ENCODE measurements around the gene RIMS4.
A peak's percentile ranks its signal among the peaks of the same experiment; 100 is the strongest.

RIMS4 gene

DNA sequence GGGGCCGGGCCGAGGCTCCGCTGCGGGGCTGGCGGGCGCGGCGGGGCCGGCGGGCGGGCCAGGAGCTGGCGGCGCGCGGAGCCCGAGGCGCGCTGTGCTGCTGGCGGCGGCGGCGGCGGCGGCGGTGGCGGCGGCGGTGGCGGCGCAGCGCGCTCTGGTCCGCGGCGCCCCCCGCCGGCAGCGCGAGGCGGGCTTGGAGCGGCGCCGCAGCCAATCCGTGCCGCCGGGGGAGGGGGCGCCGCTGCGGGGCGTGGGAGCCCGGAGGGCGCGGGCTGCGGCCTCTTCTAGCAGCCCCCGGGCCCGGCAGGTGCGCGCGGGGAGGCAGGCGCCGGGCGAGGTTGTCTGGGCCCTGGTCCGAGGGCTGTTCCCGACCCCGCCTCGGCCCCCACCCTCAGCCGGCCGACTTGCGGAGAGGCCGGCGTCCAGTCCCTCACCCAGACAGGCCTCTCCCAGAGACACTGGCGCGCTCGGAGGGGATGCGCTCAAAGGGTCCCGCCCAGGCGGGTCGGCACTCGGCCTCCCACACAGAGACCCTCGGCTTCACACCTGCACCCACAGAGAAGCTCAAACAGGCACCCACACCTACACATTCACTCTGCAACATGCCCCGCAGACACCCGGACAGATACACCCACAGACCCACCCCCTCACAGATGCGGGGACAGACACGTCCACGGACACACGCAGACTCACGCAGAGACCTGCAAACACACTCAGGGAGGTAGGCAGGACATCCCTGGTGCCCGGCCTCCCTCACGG, at the start of gene RIMS4:
RIMS4 (minus strand) TSS at position 156 of the 759 bp plus-strand sequence. CDS start 275 bp downstream, outside the sequence.
- no peak within 1 kb of the TSS for H3K27ac ChIP-seq
- peak within 1 kb of the TSS in 2 of 7 experiments; percentile 23 to 24 for H3K4me3 ChIP-seq

DNA sequence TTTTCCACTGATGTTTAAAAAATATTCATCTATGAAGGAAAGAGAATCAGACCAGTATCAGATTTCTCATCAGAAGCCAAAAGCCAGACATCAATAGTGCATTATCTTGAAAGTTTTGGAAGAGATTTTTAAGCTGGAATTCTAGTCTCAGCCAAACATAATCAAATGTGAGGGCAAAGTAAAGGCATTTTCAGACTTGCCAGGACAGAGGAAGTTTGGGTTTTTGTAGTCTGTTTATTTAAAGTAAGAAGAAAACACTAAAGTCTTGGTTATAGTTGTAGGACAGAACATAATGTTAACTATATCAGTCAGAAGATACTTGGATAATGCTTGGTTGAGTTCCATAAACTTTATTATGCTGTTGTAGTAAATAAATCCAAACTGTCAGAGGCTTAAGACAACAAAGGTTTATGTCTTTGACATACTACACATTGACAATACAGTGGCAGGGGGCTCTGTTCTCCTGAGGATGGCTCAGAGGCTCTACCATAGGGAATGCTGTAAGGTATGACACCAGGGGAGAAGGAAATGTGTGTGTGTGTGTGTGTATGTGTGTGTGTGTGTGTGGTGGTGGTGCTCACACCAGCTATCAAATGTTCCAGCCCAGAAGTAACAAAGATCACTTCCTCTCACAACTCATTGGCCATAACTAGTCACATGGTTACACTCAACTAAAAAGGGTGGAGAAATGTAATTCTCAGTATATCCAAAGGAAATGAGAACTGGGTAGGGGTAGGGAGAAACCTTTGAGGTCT, 48.4 kb upstream of the RIMS4 start:
- H3K4me3 ChIP-seq = no peak overlapping the region
- no peak overlapping the region for H3K27ac ChIP-seq

DNA sequence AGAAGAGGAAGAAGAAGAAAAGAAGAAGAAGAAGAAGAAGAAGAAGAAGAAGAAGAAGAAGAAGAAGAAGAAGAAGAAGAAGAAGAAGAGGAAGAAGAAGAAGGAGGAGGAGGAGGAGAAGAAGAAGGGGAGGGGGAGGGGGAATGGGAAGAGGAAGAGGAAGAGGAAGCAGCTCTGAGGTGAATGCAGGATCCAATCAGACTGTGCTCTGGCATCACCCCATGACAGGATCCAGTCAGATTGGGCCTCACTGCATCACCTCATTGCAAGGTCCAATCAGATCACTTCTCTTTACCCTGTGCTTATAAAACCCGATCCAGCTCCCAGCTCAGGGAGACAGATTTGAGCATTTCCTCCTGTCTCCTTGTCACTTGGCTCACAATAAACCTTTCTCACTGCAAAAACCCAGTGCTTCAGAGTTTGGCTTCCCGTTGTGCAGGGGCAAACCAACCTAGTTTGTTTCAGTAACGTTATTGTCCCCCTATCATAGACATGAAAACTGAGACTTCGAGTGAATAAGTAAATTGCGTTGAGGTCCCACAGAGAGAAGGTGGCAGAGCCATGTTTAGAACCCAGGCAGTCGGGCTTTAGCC, 46.6 kb upstream of the RIMS4 start:
- H3K27ac ChIP-seq = no peak overlapping the region
- no peak overlapping the region for H3K4me3 ChIP-seq

DNA sequence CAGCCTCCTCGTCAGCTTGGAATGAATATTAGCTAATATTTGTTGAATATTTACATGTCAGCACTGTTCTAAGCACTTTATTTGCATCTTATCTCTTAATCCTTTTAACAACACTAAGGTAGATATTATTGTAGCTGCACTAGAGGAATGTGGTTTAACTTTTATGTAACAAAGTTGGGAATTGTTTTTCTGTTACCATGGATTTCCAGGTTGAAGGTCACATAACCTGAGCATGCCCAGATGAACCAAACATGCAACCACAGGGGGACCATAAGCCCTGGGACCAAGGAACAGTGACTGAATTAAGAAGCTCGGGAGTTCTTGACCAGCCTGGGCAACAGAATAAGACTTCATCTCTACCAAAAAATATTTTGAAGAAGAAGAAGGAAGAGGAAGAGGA, 46.1 kb upstream of the RIMS4 start:
- Histone ChIP-seq H3K4me3 (no peak overlapping the region), H3K27ac (no peak overlapping the region)

DNA sequence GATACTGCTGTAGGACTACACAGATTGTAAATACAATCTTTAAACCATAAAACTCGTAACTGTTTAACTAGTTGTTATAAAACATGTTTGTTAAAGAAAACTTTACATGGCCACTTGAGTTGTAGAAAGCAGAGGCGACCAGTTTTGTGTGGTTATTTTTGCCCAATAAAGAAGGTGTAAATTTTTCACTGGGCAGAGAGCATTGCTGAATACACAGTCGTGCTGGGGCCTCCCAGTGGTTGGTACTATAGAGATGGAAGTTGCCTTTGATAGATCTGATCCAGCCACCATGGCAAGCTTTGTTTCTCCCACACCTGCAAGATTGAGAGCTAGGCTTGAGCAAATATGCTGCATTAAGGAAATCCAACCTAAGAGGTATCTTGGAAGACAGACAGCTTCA, 41.2 kb upstream of the RIMS4 start:
- Histone ChIP-seq H3K27ac (no peak overlapping the region), H3K4me3 (no peak overlapping the region)

DNA sequence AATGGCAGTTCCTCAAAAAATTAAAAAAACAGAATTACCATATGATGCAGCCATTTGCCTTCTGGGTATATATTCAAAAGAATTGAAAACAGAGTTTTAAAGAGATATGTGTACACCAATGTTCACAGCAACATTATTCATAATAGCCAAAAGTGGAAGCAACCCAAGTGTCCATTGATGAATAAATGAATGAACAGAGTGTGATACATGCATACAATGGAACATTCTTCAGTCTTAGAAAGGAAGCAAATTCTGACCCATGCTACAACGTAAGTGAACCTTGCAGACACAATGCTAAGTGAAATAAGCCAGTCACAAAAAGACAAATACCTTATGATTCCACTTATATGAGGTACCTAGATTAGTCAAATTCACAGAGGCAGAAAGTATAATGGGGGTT, 40.5 kb upstream of the RIMS4 start:
- H3K4me3 ChIP-seq = no peak overlapping the region
- H3K27ac ChIP-seq = no peak overlapping the region

DNA sequence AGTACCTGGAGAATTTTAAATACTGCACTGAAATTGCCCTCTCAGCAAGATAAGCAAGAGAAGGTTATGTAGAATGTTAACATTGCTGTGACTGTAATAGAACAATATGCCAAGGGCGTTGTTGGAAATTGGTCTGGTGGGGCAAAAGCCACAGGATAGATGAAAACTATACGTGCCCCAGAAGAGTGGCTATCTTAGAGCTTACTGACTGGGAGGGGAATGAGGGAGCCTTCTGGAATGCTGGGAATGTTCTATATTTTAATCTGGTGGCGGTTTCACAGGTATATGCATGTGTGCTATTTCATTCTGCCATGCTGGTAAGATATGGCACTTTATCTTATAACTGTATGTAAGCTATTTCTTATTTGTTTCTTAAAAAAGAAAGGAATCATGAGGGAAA, 39.9 kb upstream of the RIMS4 start:
- Histone ChIP-seq H3K27ac (no peak overlapping the region), H3K4me3 (no peak overlapping the region)

DNA sequence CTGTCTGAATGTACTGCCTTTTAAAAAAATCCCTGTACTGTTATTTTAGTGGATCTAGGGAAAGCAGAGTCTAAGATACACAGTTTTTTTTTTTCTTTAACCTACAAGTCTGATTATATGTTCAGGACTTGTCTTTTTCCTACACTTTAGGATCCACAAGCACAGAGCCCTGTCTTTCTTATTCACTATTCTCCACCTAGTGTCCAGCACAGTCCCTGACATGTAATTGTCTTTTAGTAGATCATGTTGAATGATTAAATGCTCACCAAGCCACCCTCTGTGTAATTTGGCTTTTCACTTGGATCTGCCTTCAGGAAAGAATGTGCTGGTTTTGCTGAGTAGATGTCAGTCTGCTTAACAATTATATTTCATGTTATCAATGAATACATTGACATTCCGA, 39.4 kb upstream of the RIMS4 start:
- Histone ChIP-seq H3K27ac (no peak overlapping the region), H3K4me3 (no peak overlapping the region)

DNA sequence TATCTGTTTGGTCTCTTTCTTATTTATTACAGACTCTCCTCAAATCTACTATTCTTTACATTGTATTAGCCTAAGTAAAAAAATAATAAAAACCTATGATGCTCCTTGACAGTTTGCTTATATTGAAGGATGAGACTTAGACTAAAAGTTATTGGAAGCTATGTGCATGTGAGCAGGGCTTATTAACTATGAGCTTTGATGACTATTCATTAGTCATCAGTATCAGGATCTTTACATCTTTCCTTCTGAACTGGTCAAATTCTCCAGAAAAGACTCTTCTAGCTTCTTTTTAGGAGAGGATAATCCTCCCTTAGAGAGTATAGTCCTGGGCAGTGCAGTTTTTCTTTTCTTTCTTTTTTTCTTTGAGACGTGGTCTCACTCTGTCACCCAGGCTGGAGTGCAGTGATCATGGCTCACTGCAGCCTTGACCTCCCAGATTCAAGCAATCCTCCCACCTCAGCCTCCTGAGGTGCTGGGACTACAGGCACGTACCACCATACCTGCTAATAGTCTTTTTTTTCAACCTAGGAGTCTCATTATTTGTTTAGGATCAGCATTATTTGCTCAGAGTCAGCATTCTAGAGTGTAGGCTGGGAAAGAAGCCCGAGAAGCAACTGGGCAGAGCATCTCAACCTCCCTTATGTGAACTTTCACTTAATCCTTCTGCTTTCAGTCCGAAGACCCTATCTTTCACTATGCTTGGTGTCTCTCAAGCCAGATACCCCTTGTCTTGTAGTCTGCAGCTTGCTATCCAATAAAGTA, 38.1 kb upstream of the RIMS4 start:
- H3K4me3 ChIP-seq = no peak overlapping the region

DNA sequence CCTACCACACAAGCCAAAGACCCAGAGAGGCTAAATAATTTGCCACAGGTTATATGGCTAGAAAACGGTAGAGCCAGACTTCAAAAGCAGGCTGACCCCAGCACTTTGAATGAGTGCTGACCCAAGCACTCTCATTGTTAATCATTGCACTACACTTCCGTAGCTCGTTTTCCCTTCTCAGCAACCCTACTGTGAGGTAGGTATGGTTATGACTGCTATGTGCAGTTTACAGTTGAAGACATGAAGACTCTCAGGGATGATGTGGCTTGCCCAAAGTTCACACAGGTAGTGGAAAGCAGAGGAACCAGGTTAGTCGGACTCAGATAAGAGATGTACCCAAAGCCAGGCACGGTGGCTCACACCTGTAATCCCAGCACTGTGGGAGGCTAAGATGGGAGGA, 33.5 kb upstream of the RIMS4 start:
- Histone ChIP-seq H3K27ac (no peak overlapping the region), H3K4me3 (no peak overlapping the region)

More for the DNA sequence above, 38.1 kb upstream of the RIMS4 start:
- no peak overlapping the region for H3K27ac ChIP-seq

DNA sequence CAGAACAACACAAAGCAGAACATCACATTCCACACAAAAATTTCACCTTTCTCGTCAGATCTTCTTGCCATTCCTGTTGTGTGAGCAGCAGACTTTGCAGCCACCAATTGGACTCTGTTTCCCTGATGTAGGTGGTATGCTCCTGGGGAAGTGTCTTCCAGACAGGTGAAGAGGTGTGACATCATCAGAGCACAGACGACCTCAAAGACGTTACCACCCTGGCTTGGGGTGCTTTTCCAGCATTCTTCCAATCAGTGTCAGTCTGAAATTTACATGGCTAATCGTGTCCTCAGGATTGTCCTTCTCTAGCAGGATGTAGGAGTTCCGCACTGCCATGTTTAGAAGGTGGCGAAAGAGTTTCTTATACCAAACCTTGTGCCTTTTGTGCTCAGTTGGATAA, 31.6 kb upstream of the RIMS4 start:
- Histone ChIP-seq H3K27ac (no peak overlapping the region), H3K4me3 (no peak overlapping the region)

DNA sequence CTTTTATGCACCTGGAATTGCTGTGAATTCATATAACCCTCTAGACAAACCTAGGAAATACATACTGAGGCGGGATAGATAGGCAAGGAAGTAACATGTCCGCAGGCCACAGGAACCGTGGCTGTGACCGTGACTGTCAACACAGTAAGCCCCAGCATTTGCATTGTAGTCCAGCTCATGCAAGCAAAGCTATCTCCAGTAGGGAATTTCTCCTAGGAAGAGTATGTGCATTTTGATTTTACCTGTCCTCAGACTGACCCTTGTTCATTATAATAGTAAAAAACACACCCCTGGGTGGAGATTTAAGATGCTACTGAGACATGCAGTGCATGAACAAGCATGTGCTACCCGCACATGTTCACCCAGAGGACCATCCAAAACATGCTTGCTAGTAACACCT, 30.5 kb upstream of the RIMS4 start:
- no peak overlapping the region for H3K4me3 ChIP-seq
- H3K27ac ChIP-seq = no peak overlapping the region

DNA sequence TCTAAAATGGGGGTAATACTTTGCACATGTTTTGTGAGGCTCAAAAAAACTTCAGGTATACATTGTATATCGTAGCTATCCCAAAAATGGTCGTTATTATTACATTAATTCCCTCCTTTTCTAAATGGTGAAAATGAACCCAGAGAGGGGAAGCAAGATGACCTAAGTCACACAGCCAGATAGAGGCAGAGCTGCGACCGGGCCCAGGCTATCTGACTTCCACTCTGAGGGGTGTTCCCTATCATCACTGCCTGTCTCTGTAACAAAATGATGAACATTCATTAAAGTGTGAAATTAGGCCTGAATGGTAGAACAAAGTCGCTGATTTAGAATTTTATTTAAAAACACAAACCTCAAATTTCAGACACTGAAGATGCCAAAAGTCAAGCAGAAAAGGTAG, 29.1 kb upstream of the RIMS4 start:
- H3K4me3 ChIP-seq = no peak overlapping the region
- H3K27ac ChIP-seq = no peak overlapping the region

DNA sequence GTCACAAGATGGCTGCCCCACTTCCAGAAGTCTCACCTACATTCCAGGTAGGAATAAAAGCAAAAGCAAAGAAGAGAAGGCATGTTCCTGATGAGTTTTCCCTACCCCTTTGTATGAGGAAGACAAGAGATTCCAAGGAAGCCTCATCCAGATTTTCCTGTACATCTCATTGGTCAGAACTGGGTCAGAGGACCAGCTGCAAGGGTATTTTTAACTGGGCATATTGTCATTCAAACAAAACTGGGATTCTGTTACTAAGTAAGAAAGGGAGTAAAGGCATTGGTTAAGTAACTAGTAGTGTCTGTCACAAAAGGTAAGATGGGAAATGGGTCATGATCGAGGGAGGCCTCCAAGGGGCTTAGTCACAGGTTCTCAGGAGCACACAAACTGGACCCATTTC, 28.2 kb upstream of the RIMS4 start:
- no peak overlapping the region for H3K27ac ChIP-seq

DNA sequence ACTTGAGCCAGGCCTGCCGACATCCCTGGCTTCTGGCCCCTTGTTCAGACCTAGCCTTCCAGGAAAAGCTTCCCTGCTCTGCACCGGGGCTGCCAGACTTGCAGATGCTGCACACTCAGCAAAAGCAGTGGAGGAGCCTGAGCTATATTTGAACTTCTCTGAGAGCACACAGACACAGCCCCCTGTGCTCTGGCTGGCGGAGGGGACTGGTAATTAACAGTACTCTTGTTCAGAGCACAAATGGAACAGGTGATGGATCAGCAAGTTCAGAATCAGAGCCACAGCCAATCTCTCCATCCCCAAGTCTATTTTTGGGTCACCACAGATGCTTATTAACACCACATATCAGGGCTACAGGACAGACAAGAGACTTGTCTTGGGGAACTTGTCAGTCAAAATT, 27.6 kb upstream of the RIMS4 start:
- Histone ChIP-seq H3K4me3 (no peak overlapping the region), H3K27ac (no peak overlapping the region)

More for the DNA sequence above, 28.2 kb upstream of the RIMS4 start:
- no peak overlapping the region for H3K4me3 ChIP-seq

DNA sequence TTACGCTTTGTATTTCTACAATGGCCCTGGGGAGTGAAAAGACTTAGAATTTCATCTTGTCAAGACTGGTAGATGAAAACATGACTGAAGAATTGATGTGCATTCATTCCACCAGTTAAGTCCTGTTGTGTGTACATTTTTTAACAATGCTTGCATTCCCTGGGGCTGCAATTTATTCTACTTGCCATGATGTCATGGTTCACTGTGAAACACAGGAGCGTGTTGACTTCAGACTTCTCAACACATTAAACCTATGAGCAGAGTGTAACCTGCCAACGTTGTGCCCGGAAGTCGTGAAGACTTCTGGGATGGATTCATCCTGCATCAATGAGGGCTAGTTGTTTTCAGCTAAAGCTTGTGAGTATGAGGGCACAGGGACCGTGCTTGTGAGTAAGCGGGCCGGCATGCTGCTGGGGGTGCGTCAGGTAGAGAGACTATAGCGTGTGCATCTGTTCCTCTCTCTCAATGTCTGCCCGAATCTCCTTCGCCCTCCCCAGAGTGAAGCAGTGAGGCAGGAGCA, 26.3 kb upstream of the RIMS4 start:
- Histone ChIP-seq H3K27ac (no peak overlapping the region), H3K4me3 (no peak overlapping the region)

DNA sequence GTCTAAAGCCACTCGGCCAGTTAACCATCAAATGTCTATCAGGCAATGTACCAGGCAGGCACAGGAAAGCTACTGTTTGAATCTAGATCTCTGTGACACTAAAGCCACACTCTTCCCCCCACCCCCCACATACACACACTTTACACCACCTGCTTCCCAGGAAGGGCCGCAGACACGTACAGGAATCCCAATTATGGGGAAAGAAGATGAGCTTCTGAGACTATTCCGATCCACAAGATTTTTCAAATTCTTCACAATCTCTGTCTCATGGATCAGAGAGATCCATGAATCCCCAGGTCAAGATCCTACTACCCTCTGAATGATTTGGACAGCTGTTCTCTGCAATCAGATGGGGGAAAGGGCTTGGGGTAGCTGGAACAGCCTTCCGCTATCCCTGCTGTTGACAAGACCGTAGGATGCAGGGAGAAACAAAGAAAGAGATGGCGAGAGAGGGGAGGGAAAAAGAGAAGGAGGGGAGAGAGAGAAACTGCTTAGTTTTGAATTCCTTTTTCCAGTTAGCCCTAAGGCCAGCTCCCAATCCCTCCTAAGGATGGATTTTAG, 25.4 kb upstream of the RIMS4 start:
- Histone ChIP-seq H3K4me3 (no peak overlapping the region), H3K27ac (no peak overlapping the region)

DNA sequence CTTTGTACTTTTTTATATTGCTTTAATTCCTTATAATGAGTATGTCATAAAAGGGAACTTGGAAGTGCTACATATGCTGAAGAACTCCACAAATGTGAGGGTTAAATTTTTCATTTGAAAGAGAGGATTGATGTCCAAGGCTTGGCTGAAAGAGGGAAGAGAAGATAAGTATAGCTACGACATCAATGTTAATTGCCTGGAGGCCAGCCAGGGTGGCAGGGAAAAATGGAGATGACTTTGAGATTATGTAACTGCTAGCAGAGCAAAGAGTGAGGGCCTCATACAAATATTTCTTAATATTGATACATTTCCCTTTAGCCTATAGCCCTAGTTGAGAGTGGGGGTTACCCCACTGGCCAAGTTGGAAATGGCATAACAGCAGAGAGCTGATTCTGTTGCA, 24.8 kb upstream of the RIMS4 start:
- no peak overlapping the region for H3K27ac ChIP-seq

DNA sequence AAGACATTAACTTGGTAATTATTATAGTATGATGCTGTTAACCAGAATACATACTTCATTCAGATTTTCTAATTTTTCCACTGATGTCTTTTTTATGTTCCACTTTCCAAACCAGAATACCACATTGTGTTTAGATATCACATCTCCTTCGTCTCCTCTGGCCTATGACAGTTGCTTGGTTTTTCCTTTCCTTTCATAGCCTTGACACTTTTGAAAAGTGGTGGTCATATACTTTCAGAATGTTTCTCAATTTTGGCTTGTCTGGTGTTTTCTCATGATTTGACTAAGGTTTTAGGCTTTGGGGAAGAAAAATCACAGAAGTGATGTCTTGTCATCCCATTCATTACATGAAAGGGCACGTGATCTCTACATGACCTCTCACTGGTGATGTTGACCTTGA, 24.3 kb upstream of the RIMS4 start:
- no peak overlapping the region for H3K27ac ChIP-seq
- H3K4me3 ChIP-seq = no peak overlapping the region

More for the DNA sequence above, 24.8 kb upstream of the RIMS4 start:
- H3K4me3 ChIP-seq = no peak overlapping the region

DNA sequence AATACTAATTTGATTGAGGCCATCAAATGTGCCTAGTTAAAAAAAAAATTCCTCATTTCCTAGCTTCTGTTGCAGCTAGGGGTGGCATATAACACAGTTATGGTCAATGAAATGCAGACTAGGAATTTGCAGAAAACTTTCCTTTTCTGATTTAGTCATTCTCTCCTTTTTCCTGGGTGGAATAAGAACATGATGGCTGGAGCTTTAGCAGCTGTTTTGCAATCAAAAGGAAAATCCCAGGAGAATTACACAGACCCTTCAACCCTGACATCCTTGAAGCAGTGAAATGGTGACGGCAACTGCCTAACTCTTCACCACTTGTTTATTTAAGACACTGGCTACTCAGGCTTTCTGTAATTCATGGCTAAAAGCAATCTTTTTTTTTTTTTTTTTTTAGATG, 23.1 kb upstream of the RIMS4 start:
- Histone ChIP-seq H3K4me3 (no peak overlapping the region), H3K27ac (no peak overlapping the region)

All from skin epidermis (tissue), 12 donors.